Neuron (in vitro differentiated cells): Measurements from ENCODE around the gene TENM4.

ENCODE experiments used
- H2AFZ ChIP-seq: one replicate; pipeline ENCODE4 v1.6.1; 2013; ENCODE audit warnings: low read depth, mild to moderate bottlenecking, inconsistent platforms, low read length, moderate library complexity
- H3K27me3 ChIP-seq: one replicate; pipeline ENCODE4 v1.6.1; 2013; ENCODE audit warnings: low read length; ENCODE audit not compliant: insufficient read depth
- H3K36me3 ChIP-seq: one replicate; pipeline ENCODE4 v1.6.1; 2013; ENCODE audit warnings: low read length; ENCODE audit not compliant: insufficient read depth
- H3K4me1 ChIP-seq: one replicate; pipeline ENCODE4 v1.6.1; 2013; ENCODE audit warnings: low read length; ENCODE audit not compliant: insufficient read depth
- H3K4me3 ChIP-seq: 2 replicates; pipeline ENCODE4 v1.5.1; 2013; ENCODE audit warnings: mild to moderate bottlenecking, low read length, moderate library complexity
- H3K9me3 ChIP-seq: one replicate; pipeline ENCODE4 v1.6.1; 2013; ENCODE audit warnings: low read length

The TENM4 gene

GRCh38 chr11:79312617-79313529, 128.0 kb downstream of the TENM4 start:
- H3K27me3 ChIP-seq: no peaks in the 10 kb centered on the region
- H2AFZ ChIP-seq: no peak overlapping the region
- no peak overlapping the region for H3K4me3 ChIP-seq
- no peaks in the 10 kb centered on the region for H3K36me3 ChIP-seq
- peaks cover 5% of the 10 kb centered on the region for H3K4me1 ChIP-seq
- no peaks in the 10 kb centered on the region for H3K9me3 ChIP-seq

GRCh38 chr11:79311461-79311860, 129.4 kb downstream of the TENM4 start:
- H3K27me3 ChIP-seq: no peaks in the 10 kb centered on the region
- no peak overlapping the region for H2AFZ ChIP-seq
- H3K4me1 ChIP-seq: peaks cover 5% of the 10 kb centered on the region
- no peak overlapping the region for H3K4me3 ChIP-seq
- H3K9me3 ChIP-seq: no peaks in the 10 kb centered on the region
- no peaks in the 10 kb centered on the region for H3K36me3 ChIP-seq

- Histone ChIP-seq H3K36me3 (no peaks in the 10 kb centered on the region), H3K27me3 (no peaks in the 10 kb centered on the region), H3K9me3 (no peaks in the 10 kb centered on the region), H3K4me3 (no peak overlapping the region), H2AFZ (no peak overlapping the region), H3K4me1 (peaks cover 5% of the 10 kb centered on the region)
These were observed 131.4 kb downstream of the TENM4 start for GRCh38 chr11:79309407-79309806.

- H3K27me3 ChIP-seq: no peaks in the 10 kb centered on the region
- no peak overlapping the region for H2AFZ ChIP-seq
- H3K9me3 ChIP-seq: no peaks in the 10 kb centered on the region
- peaks cover 5% of the 10 kb centered on the region for H3K4me1 ChIP-seq
- H3K4me3 ChIP-seq: no peak overlapping the region
- no peaks in the 10 kb centered on the region for H3K36me3 ChIP-seq
These were observed 132.4 kb downstream of the TENM4 start for GRCh38 chr11:79308429-79308828.

GRCh38 chr11:79304599-79305212, 136.1 kb downstream of the TENM4 start:
- H2AFZ ChIP-seq: no peak overlapping the region
- no peaks in the 10 kb centered on the region for H3K36me3 ChIP-seq
- H3K27me3 ChIP-seq: no peaks in the 10 kb centered on the region
- H3K4me1 ChIP-seq: no peaks in the 10 kb centered on the region
- no peak overlapping the region for H3K4me3 ChIP-seq
- H3K9me3 ChIP-seq: no peaks in the 10 kb centered on the region

- peaks cover 15% of the 10 kb centered on the region for H3K36me3 ChIP-seq
- no peaks in the 10 kb centered on the region for H3K9me3 ChIP-seq
- H3K4me3 ChIP-seq: no peak overlapping the region
- H2AFZ ChIP-seq: no peak overlapping the region
- H3K27me3 ChIP-seq: no peaks in the 10 kb centered on the region
- no peaks in the 10 kb centered on the region for H3K4me1 ChIP-seq
These were observed 144.7 kb downstream of the TENM4 start for GRCh38 chr11:79296141-79296540.

GRCh38 chr11:79294845-79295731, 145.7 kb downstream of the TENM4 start:
- Histone ChIP-seq H2AFZ (no peak overlapping the region), H3K9me3 (no peaks in the 10 kb centered on the region), H3K4me3 (no peak overlapping the region)

GRCh38 chr11:79291948-79292347, 148.9 kb downstream of the TENM4 start:
- H3K36me3 ChIP-seq: peaks cover 17% of the 10 kb centered on the region
- H3K4me1 ChIP-seq: no peaks in the 10 kb centered on the region
- no peaks in the 10 kb centered on the region for H3K27me3 ChIP-seq
- H3K9me3 ChIP-seq: no peaks in the 10 kb centered on the region
- H2AFZ ChIP-seq: no peak overlapping the region
- no peak overlapping the region for H3K4me3 ChIP-seq

More at GRCh38 chr11:79294845-79295731, 145.7 kb downstream of the TENM4 start:
- no peaks in the 10 kb centered on the region for H3K4me1 ChIP-seq
- no peaks in the 10 kb centered on the region for H3K27me3 ChIP-seq
- H3K36me3 ChIP-seq: peaks cover 15% of the 10 kb centered on the region

- no peaks in the 10 kb centered on the region for H3K27me3 ChIP-seq
- no peak overlapping the region for H3K4me3 ChIP-seq
- H3K9me3 ChIP-seq: no peaks in the 10 kb centered on the region
- no peaks in the 10 kb centered on the region for H3K4me1 ChIP-seq
- no peak overlapping the region for H2AFZ ChIP-seq
- H3K36me3 ChIP-seq: peaks cover 16% of the 10 kb centered on the region
These were observed 150.1 kb downstream of the TENM4 start for GRCh38 chr11:79290761-79291160.

GRCh38 chr11:79287952-79288351, 152.9 kb downstream of the TENM4 start:
- no peaks in the 10 kb centered on the region for H3K4me1 ChIP-seq
- no peak overlapping the region for H3K4me3 ChIP-seq
- H3K36me3 ChIP-seq: peaks cover 6% of the 10 kb centered on the region
- no peaks in the 10 kb centered on the region for H3K27me3 ChIP-seq
- no peaks in the 10 kb centered on the region for H3K9me3 ChIP-seq
- no peak overlapping the region for H2AFZ ChIP-seq

- no peak overlapping the region for H2AFZ ChIP-seq
- H3K4me3 ChIP-seq: no peak overlapping the region
- H3K9me3 ChIP-seq: peaks cover 4% of the 10 kb centered on the region
- no peaks in the 10 kb centered on the region for H3K4me1 ChIP-seq
- no peaks in the 10 kb centered on the region for H3K27me3 ChIP-seq
- peaks cover 6% of the 10 kb centered on the region for H3K36me3 ChIP-seq
These were observed 155.1 kb downstream of the TENM4 start for GRCh38 chr11:79285756-79286155.

- H3K4me1 ChIP-seq: peaks cover 5% of the 10 kb centered on the region
- no peaks in the 10 kb centered on the region for H3K9me3 ChIP-seq
- H3K4me3 ChIP-seq: no peak overlapping the region
- no peak overlapping the region for H2AFZ ChIP-seq
- H3K27me3 ChIP-seq: no peaks in the 10 kb centered on the region
- no peaks in the 10 kb centered on the region for H3K36me3 ChIP-seq
These were observed 164.0 kb downstream of the TENM4 start for GRCh38 chr11:79276736-79277325.
